Activated naive CD4-positive, alpha-beta T cell treated with anti-CD3 and anti-CD28 coated beads, Interleukin-2, amount 50 U/mL, for 16 hours (primary cell): ENCODE data around the gene MMS19.

Experiments used
- DNase-seq: peaks from one replicate; pipeline ENCODE4 v3.0.0-alpha.2; 2020

The MMS19 gene

GRCh38 chr10:97463363-97464132, 34.7 kb downstream of the MMS19 start:
- peak; percentile 17 for DNase-seq

GRCh38 chr10:97462309-97462708, 35.9 kb downstream of the MMS19 start:
- no peak for DNase-seq

- DNase-seq, result no peak
Measured at GRCh38 chr10:97459933-97460332, 38.3 kb downstream of the MMS19 start.

GRCh38 chr10:97459111-97459510, 39.1 kb downstream of the MMS19 start:
- DNase-seq, result no peak

GRCh38 chr10:97456686-97457065, 41.5 kb downstream of the MMS19 start:
- no peak for DNase-seq

GRCh38 chr10:97456034-97456685, 42.1 kb downstream of the MMS19 start:
- no peak for DNase-seq

- DNase-seq, result peak; percentile 40
Measured at GRCh38 chr10:97454330-97455036, 43.7 kb downstream of the MMS19 start.

GRCh38 chr10:97452352-97452751, 45.9 kb downstream of the MMS19 start:
- DNase-seq, result no peak

GRCh38 chr10:97451605-97452004, 46.6 kb downstream of the MMS19 start:
- no peak for DNase-seq

- DNase-seq, result no peak
Measured at GRCh38 chr10:97450828-97451227, 47.4 kb downstream of the MMS19 start.

GRCh38 chr10:97445722-97446639, 52.2 kb downstream of the MMS19 start, which contains the start of the genes EXOSC1 and ZDHHC16:
Gene EXOSC1 (minus strand): TSS chr10:97446006. CDS start chr10:97445985, 21 bp downstream.
Gene ZDHHC16 (plus strand): TSS chr10:97446175. CDS start chr10:97451676, 5,501 bp downstream.
- peak; percentile 94 for DNase-seq

GRCh38 chr10:97445357-97445721, 52.9 kb downstream of the MMS19 start:
- DNase-seq, result no peak

GRCh38 chr10:97444212-97444611, 54.0 kb downstream of the MMS19 start:
- DNase-seq, result peak; percentile 23

GRCh38 chr10:97442277-97442676, 55.9 kb downstream of the MMS19 start:
- no peak for DNase-seq

GRCh38 chr10:97435211-97435610, 63.0 kb downstream of the MMS19 start:
- no peak for DNase-seq

- DNase-seq, result no peak
Measured at GRCh38 chr10:97434557-97434956, 63.7 kb downstream of the MMS19 start.

GRCh38 chr10:97434055-97434454, 64.2 kb downstream of the MMS19 start:
- no peak for DNase-seq

- DNase-seq, result no peak
Measured at GRCh38 chr10:97428572-97428981, 69.6 kb downstream of the MMS19 start.

GRCh38 chr10:97427571-97428179, 70.5 kb downstream of the MMS19 start:
- no peak for DNase-seq

- no peak for DNase-seq
Measured at GRCh38 chr10:97426776-97427570, 71.2 kb downstream of the MMS19 start.
